ENCODE results near the gene ROMO1.
"Not testable (repeated sequence)": the region's sequence is repeated elsewhere in the genome, so short reads cannot be mapped to it uniquely, and the experiment has no call there.

The ROMO1 gene

DNA sequence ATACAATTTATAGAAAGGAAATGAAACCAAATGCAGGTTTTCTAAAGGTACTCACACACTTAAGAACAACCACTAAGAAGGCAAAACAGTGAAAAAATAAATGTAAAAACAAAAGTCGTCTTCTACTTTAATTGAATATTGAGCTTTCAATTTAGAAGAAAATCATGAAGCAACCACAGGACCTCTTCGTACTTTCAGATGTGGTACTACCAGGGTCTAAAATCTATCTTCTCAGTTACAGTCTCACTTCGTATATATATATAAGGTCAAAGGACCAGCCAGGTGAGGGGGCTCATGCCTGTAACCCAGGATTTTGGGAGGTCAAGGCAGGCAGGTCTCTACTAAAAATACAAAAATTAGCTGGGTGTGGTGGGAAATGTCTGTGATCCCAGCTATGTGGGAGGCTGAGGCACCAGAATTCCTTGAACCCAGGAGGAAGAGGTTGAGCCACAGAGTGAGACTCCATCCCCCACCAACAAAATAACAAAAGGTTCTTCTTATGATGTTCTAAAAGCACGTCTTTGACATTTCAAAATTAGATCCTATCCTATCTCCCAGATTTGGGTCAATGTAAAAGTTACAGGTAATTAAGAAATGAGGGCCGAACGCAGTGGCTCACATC, 12.5 kb downstream of the ROMO1 start:
- DNase-seq: no peak

DNA sequence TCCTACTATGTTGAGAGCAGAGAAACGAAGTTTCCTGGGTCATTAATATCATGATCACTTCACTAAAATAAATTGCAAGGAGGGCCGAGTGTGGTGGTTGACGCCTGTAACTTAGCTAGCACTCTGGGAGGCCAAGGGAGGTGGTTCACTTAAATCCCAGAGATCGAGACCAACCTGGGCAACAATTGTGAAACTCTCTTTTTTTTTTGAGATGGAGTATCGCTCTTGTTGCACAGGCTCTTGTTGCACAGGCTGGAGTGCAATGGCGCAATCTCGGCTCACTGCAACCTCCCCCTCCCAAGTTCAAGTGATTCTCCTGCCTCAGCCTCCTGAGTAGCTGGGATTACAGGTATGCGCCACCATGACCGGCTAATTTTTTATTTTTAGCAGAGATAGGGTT, 13.9 kb downstream of the ROMO1 start:
- not testable (repeated sequence) for DNase-seq

DNA sequence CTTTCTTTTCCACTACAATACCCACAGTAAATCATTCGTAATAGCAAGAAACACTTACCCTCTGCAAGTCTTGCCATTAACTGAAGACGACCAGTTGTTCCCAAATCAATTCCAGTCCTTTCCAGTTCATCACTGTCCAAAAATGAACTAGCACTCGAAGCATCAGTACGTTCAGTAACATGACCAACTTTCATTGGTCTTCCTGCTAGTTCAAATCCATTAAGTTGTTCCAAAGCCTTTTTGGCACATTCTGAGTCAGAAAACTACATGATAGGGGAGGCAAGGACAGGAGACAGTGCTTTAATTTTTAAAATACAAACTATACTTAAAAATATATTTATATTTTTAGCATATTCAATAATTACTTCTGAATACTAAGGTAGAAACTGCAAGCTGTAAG, 14.9 kb downstream of the ROMO1 start:
- no peak for DNase-seq

DNA sequence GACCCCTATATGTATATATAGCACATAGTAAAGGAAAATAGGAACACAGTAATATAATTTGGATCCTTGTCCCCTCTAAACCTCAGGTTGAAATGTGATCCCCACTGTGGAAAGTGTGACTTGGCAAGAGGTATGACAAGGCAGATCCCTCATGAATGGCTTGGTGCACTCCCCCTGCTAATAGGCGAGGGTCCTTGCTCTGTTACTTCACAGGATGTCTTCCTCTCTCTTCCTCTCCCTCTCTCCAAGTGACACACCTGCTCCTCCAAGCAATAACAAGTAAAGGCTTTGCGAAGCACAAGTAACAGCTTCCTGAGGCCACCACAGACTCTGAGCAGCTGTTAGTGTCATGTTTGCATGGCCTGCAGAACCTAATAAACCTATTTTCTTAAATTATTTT, 16.4 kb downstream of the ROMO1 start:
- DNase-seq: no peak

DNA sequence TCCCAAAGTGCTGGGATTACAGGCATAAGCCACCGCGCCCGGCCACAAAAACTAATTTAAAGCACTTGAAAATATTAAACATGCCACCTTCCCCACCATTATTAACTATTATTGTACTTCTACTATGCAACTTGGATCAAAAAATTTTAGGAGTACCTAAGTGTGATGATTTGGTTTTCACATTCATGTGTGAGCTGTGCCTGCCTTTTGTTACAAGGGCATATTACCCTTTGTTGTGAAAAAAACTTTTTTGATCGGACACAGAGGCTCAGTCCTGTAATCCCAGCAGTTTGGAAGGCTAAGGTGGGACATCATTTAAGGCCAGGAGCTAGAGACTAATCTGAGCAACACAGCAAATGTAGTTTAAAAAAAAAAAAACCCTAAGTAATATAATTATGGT, 17.1 kb downstream of the ROMO1 start:
- DNase-seq: no peak

DNA sequence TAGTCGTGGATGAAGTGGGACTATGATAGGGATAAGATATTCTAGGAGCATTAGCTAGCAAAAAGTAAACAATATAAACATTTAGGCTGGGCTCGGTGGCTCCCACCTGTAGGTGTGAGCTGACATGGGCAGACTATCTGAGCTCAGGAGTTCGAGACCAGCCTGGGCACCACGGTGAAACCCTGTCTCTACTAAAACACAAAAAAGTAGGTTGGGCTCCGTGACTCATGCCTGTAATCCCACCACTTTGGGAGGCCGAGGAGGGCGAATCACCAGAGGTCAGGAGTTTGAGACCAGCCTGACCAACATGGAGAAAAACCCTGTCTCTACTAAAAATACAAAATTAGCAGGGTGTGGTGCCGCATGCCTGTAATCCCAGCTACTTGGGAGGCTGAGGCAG, 19.1 kb downstream of the ROMO1 start:
- DNase-seq: not testable (repeated sequence)

DNA sequence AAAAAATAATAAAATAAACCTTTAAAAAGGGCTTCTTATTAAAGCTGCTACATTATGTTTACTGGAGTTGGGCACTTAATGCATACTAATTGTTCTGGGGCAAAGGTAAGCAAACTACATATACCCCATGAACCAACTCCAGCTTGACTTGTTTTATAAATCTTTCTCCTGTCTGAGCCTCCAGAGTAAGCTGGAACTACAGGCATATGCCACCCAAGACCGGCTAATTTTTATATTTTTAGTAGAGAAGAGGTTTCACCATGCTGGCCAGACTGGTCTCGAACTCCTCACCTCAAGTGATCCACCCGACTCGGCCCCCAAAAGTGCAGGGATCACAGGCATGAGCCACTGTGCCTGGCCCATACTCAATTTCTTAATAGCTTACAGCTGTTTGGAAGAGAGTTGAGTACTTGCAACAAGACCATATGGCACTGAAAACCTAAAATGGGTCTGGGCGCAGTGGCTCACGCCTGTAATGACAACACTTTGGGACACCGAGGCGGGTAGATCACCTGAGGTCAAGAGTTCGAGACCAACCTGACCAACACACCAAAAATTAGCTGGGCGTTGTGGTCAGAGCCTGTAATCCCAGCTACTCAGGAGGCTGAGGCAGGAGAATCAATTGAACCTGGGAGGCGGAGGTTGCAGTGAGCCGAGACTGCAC, 19.9 kb downstream of the ROMO1 start:
- no peak for DNase-seq

DNA sequence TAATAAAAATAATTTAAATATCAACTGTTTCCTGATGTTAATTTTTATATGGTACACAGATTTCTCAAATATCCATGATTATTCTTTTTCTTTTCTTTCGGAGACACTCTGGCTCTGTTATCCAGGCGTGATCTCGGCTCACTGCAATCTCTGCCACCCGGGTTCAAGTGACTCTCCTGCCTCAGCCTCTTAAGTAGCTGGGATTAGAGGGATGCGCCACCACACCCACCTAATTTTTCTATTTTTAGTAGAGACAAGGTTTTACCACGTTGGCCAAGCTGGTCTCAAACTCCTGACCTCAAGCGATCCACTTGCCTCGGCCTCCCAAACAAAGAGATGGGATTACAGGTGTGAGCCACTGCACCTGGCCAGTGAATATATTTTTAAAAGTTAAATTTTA, 20.5 kb downstream of the ROMO1 start:
- DNase-seq: no peak

DNA sequence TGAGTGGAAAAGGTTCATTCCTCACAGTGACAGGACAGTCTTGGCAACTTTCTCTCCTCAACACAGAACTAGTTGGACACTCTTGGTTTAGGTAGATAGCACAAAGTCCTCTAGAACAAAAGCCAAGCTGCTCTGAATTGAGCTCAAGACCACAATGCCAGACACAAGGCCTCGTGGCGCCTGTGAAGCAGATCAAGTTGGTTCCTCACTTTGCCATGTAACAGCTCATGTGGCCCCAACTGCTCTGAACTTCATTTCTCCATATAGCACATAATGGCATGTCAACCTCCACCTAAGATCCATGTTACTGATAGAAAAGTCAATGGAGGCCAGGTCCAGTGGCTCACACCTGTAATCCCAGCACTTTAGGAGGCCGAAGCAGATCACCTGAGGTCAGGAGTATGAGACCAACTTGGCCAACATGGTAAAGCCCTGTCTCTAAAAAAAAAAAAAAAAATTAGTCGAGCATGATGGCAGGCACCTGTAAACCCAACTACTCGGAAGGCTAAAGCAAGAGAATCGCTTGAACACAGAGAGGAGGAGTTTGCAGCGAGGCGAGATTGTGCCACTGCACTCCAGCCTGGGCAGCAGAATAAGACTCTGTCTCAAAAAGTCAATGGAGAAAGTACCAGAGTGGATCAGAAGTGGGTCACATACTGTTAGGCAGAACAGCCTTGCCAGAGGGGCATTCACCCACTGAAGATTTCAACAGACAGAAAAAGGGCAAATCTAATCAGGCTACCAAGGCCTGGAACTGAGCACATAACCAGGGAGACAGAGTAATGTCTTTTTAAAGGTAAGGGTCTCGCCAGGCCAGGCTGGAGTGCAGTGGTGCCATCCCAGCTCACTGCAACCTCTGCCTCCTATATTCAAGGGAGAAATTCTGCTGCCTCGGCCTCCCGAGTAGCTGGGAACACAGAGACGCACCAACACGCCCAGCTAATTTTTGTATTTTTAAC, 21.2 kb downstream of the ROMO1 start:
- no peak for DNase-seq

DNA sequence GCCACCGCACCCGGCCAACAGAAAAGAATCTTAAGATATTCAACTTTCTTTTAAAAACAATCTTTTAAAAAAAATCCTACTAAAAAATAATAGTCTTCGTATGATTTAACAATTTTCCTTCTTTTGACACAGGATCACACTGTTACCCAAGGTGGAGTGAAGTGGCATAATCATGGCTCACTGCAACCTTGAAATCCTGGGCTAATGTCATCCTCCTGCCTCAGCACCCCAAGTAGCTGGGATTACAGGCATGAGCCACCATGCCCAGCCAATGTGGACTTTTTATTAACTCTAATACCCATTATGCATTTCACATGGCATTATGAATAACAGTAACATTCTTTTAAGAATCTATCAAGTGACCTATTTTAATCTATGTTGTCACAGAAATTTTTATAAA, 22.0 kb downstream of the ROMO1 start:
- DNase-seq: no peak

DNA sequence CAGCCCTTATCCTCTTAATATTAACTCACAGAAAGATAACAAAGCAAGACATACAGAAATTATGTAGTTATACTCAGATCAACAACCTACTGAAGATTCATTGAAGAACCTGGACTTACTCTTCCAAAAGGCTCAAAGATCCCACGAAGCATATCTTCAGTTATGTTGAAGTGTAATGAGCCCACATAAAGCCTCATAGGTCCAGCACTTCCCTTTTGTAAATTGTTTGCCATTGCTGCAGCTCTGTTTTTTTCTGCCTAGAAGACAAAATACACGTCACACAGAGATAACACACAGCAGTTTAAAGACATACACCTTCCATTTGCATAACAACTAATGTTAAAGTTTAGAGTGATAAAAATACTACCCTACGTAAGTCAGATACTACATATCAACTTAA, 22.4 kb downstream of the ROMO1 start:
- no peak for DNase-seq

DNA sequence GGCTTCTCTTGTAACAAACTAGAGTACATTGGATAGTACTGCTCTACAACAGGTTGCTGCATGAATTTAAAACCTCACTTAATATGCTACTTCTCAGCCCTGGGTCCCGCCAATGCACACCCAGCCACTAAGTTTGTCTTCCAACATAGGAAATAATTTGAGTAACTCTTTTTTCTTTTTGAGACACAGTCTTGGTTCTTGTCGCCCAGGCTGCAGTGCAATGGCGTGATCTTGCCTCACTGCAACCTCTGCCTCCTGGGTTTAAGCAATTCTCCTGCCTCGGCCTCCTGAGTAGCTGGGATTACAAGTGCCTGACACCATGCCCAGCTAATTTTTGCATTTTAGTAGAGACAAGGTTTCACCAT, 24.1 kb downstream of the ROMO1 start:
- not testable (repeated sequence) for DNase-seq

DNA sequence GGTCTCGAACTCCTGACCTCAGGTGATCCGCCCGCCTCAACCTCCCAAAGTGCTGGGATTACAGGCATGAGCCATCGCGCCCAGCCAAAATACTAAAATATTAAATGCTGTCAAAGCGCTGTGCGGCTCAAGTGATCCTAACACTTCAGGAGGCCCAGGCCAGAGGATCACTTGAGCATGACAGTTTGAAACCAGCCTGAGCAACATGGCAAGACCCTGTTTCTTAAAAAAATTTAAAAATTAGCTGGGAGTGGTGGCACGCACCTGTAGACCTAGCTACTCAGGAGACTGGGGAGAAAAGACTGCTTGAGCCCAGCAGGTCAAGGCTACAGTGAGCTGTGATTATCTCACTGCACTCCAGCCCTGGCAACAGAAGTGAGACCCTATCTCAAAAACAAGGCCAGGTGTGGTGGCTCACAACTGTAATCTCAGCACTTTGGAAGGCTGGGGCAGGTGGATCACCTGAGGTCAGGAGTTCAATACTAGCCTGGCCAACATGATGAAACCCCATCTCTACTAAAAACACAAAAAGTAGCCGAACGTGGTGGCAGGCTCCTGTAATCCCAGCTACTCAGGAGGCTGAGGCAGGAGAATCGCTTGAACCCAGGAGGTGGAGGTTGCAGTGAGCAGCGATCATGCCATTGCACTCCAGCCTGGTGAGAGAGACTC, 24.6 kb downstream of the ROMO1 start:
- not testable (repeated sequence) for DNase-seq

DNA sequence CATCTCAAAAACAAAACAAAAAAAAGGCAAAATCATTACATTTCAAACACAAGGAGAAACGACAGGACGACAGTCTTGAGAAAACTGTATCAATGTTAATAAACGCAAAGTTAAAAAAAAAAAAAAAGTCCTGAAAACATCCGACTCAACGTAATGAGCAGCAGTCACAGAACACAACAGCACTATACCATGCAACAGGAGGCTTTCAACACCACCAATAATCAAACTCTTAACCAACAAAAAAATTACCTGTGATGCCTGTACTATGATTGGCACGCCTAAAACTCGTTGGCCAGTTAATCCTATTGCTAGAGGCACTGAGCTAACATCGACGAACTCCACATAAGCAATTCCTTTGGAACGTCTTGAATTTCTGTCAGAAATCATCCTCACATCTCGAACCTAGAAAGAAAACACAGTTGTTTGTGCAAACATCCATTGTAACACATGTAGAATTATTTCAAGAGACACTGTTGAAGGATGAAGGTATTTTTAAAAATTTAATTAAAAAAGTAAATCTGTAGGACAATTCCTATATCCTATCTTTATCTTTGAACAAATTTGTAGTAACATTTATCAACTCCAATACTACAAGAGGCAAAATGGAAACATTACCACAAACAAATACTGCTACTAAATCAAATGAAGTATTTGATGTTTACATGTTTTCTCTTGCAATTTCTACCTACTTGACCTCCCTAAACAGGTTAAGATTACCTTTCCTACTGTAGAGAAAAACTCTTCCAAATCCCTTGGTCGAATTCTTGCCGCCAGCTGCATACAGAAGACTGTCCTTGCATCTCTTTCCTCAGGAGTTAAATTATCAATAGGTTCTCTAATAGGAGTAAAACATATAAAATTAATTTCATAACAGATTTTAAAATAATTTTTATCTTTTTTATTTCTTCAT, 25.4 kb downstream of the ROMO1 start:
- DNase-seq: no peak

DNA sequence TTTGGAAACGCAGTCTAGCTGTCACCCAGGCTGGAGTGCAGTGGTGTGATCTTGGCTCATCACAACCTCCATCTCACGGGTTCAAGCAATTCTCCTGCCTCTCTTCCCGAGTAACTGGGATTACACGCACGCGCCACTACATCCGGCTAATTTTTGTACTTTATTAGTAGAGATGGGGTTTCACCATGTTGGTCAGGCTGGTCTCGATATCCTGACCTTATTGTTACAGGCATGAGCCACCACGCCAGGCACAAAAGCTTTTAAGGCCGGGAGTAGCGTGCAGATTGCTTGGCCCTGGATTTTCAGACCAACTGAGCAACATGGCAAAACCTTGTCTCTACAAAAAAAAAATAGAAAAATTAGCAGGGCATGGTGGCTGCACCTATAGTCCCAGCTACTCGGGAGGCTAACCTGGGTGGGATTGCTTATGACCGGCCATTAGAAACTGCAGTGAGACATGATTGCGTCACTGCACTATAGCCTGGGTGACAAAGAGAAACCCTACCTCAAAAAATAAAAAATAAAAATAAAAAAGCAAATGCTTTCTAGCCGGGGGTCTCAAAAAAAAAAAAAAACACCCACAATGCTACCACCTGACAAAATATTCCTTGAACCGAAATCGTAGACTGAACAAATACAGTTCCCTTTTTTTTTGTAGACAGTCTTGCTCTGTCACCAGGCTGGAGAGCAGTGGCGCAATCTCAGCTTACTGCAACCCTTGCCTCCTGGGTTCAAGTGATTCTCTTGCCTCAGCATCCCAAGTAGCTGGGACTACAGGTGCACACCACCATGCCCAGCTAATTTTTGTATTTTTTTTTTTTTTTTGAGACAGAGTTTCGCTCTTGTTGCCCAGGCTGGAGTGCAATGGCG, 27.9 kb downstream of the ROMO1 start:
- DNase-seq: no peak

DNA sequence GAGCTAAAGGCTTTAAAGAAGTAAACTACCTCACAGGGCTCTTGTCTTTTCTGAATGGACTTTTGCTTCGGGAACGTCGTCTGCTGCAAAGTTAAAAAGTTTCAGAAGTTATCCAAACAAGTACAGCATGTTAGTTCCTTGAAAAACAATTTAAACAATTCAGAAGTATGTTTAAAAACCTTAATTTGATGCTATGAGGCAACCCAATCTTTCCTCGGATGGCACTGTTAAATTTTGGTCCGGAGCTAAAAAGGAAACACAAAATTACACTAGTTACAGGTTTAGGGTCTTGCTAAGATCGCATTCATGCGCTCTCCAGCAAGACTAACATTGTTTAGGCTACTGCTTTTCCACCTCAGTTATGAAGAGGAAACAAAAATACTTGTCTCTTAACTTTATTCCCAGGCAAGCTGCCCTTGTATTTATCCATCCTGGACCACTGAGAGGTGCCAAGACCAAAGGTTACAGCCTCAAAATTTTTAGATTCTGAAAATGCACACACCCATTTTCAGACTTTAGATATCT, 30.1 kb downstream of the ROMO1 start:
- DNase-seq: no peak

DNA sequence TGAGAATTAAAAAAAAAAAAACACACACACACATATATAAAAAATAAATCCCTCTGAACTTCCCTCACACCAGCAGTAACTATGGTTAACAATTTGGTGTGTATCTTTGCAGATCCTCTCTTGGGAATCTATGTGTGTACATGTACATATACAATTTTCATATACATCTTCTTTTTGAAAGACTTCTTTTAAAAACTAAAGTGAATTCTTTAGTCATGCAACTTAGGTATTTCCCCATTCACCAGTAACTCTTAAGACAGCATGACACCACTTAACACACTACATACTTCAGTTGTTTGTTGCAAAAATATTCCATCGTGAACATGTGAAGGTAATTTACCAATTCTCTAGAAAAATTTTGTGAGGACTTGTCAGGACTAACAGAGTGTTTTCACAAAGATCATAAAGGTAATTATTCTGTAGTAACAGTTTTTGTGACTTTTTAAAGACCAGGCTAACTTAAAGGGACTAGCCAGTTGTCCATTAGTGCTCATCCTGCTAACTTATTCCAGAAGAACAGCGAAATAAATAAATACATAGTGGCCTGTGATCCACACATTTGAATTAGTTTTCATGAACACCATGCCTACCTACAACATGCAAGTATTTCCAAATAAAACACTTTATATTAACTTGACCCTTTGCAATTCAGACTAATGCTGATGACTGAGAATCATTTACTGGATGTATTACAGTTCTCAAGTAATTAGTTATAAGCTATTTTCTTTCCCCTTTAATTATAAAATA, 30.8 kb downstream of the ROMO1 start:
- DNase-seq: no peak

DNA sequence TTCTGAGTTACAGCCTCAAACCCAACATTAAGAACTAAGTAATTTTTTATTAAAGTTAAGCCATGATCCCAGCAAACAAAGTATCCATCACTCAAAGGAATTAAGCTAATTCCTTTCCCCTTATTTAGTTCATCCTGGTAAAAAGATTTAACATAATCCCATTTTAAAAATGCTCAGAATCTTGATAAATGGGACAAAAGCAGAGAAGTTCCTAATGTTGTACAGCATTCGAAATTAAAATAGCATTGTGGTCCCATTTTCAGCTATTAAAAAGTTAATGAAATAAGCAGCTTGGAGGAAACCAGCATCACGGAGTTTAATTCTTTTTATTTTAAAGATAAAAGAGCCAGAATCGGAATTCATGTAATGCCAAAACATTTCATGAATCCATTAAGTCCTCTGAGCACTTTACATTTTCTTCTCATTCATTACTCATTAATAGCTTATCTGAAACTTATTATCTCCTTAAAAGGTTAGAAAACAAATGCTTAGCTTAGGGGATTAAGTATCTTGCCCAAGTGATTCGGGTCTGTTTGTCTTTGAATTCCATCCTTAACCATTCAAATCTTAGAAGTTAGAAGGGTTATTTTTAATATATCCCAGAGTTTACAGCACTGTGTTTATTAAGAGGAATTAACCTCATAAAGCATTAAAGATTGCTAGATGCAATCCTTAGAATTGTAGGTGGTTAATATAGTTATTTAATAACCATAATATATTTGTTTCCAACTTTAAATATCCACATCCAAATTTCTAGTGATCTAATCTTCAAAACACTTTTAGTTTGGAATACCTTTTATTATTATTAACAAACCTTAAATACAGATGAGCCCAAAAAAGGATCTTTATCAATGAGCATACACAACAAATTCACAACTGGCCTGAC, 31.6 kb downstream of the ROMO1 start:
- no peak for DNase-seq

DNA sequence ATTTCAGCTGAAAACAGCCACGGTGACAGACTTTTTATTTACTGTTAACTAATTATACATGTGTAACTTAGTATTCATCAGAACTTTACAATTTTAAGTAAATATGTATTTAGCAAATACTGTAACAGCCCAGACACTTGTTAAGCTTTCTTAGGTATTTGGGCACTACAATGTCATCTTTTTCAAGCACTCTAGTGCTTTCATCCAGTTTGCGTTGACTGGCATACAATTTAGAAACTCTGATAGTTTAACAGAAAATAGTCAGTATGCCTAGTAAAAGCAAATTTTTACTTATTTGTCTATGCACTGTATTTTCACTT, 32.2 kb downstream of the ROMO1 start:
- no peak for DNase-seq
